GM19351 (cell line): ENCODE measurements around the gene NKPD1.
"Not testable (repeated sequence)": the region's sequence is repeated elsewhere in the genome, so short reads cannot be mapped to it uniquely, and the experiment has no call there.

Experiments used
- ATAC-seq: cut with Tn5 transposase; IDR thresholded peaks from one replicate; pipeline ENCODE4 v1.9.1; 2021; ENCODE audit warnings: mild to moderate bottlenecking, moderate library complexity; ENCODE audit not compliant: unreplicated experiment

The NKPD1 gene

DNA sequence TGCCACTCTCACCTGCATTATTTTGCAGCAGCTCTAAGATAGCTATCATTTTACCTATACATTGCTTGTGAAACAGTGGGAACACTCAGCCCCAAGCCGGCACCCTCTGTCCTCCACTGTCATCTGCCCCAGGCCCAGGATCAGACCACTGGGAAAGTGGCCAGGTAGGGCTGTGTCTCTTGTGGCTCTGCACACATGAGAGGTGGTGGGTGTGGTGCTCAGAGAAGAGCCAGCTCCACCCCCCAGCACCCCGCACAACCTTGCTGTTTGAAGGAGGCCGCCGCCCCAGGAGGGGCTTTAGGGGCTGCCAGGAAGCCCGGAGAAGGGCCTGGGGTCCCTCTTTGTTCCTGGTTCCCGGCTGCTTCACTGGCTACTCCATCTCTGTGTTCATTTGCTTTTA is 41.2 kb downstream of the NKPD1 start:
- ATAC-seq: no peak

DNA sequence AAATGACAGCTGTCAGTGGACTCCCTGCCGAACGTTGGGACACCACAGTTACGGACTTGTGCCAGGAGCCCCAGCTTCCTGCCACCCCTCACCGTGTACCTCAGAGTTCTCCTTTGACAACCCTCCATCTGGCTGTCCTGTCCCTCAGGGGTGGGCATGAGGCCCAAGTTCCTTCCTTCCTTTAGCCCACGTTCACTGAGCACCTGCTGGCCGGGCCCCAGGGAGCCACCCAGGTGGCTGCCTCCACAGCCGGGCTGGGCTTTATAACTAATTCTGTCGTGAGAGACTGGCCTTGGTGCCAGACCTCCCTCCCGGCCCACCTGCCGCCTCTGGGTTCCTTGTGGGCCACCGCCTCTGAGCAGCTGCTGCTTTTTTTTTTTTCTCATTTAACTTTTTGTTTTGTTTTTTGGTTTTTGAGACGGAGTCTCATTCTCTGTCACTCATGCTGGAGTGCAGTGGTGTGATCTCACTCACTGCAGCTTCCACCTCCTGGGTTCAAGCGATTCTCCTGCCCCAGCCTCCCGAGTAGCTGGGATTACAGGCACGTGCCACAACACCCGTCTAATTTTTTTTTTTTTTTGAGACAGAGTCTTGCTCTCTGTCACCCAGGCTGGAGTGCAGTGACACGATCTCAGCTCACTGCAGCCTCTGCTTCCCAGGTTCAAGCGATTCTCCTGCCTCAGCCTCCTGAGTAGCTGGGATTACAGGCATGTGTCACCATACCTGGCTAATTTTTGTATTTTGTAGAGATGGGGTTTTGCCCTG is 42.0 kb downstream of the NKPD1 start:
- ATAC-seq: not testable (repeated sequence)

DNA sequence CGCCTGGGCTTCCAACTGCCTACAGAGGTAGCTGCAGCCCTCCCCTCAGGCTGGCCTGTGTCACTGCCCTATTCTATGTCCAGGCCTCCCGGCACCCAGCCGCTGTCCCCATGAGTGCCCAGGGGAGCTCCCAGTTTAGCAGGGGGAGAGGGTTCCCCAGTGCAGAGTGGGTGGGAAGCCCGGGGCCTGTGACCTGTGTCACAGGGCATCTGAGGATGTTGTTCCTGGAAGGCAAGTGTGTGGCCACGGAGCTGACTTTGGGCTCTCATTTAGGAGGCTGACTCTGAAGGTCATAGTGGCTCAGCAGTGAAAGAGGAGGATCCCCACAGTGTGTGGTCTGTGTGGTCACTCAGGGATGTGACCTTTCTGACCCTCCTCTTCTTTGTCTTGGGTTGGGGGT is 42.7 kb downstream of the NKPD1 start:
- ATAC-seq: no peak

DNA sequence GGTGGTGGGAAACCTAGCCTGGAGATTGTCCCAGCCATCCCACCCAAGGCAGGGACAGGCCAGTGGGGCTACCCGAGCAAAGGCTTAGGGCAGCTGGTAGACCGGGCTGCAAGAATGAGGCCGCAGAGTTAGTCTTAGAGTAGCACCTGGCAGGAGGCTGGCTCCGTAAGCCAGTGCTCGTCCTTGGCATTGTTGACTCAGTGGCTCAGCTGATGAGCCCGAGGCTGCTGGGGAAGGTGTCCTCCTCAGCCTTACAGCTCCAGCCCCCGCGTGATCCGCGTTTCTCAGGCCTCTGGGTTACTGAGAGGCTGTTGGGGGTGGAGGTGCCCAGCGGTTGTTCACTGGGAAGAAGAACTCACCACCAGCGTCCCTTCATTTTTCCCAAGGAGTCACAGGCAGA is 43.1 kb downstream of the NKPD1 start:
- no peak for ATAC-seq

DNA sequence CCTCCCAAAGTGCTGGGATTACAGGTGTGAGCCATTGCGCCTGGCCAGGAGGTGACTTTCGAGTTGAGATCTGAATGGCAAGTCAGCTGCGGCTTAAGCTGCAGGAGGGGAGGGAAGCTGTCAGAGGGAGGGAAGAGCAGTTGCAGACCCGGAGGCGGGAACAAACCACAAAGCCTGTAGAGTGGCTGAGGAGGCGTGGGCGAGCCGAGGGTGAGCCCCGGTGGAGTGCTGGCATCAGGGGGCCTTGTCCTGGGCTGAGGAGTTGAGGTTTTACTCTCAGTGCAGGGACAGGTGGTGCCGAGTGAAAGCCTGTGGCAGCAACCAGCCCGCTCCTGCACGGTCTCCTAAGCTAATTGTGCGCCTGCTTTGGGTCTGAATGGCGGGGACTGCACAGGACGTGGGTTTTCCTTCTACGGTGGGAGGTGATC is 43.6 kb downstream of the NKPD1 start:
- ATAC-seq: no peak

DNA sequence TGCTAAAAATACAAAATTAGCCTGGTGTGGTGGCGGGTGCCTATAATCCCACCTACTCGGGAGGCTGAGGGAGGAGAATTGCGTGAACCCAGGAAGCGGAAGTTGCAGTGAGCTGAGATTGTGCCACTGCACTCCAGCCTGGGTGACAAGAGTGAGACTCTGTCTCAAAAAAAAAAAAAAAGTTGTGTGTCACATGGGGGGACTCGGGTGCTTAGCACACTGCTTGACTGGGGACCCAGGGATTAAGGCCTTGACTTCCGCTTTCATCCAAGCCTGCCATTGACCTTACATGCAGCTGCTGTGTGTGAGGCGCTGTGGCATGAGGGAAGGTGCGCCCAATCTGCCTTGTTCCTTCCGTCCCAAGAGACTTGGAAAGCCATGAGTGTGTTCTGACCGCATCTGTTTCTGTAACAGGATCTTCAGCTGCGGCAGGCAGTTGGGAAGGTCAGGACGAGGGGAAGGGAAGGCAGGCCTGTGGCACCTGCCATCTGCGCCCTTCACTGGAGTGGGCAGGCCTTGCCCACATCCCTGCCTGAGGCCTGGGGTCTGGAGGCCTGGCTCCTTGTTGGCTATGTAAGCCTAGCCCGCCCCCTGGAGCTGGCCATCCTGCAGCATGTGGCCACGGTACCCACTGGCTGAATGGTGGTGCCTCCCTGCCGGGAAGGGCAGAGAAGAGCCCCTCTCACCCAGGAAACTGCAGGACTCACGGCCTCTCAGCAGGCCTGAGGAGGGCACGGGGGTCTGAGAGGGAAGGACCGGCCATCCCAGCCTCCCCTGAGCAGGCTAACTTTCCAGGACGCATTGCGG is 44.8 kb downstream of the NKPD1 start:
- no peak for ATAC-seq

DNA sequence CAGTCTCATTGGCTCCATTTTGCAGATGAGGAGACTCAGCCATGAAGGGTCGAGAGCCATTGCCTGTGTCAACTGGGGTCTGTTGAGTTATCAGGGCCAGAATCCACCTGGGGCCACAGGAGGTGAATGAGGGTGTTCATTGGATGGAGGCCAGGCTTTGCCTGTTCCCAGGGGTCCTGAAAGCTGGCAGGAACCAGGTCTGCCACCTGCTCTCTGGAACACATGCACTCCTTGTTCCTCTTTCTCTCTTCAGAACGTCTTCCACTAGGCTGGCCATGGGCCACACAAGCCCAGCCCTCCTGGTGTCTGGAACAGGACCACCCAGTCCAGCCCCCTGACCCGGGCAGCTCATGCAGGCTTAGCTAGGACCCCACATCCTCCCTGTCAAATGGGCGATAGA is 46.7 kb downstream of the NKPD1 start:
- no peak for ATAC-seq

DNA sequence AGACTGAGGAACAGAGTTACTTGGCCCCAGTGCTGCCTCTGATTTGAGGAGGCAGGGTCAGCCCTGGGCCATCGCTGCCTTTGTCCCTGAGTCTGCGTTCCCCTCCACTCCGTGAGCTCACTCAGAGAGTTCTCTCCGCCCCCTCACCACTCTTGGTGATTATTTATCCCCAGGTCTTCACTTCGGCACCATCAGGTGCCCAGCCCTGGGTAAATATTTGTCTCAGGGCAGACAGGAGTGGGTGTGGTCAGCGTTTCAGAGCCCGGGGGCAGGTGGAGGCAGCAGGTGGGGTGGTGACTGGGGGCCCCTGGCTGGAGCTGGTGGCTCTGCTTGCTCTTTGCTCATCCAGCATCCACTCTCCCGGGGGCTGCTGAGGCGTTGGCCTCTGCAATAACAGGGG is 47.2 kb downstream of the NKPD1 start:
- no peak for ATAC-seq

DNA sequence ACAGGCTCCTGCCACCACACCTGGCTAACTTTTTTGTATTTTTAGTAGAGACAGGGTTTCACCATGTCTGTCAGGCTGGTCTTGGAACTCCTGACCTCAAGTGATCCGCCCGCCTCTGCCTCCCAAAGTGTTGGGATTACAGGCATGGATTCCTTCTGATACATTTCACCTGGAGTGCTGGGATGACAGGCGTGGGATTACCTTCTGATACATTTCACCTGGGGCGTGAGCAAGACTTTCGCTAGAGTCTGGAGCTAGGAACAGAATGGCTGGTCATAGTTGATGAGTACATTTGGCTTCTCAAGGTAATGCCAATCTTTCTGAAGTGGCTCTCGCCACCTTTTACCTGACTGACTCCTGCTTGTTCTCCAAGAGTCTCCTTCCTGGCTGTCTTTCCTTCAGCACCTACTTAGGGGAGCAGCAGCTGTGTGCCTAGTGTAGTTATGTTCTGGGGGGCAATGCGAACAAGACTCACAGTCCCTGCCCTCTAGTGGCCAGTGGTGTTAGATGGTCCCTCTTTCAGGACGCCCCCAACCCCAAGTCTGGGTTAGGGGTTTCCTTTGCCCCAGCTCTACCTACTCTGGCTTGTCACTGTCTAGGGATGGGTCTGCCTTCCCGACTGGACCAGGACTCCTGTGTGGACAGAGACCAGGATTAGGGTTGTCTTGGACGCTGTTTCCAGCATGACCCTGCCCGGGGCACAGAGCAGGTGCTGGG is 48.5 kb downstream of the NKPD1 start:
- no peak for ATAC-seq
